OCI-LY3 (cell line): Measurements from ENCODE around the gene MYO3A.

Experiments used
- H2AFZ ChIP-seq: fragments of 200-600, 300-600 bp; shearing (Covaris generic); 2 replicates; pipeline ENCODE4 v1.6.0; 2014; ENCODE audit warnings: antibody characterized with exemption, low read depth, low read length
- H3K27ac ChIP-seq: fragments of 200-600, 300-600 bp; sonication (generic); 2 replicates; pipeline ENCODE4 v1.5.1; 2014; ENCODE audit warnings: mild to moderate bottlenecking, low read length, moderate library complexity, mixed read lengths
- H3K27me3 ChIP-seq: fragments of 200-600, 300-600 bp; sonication (generic); 2 replicates; pipeline ENCODE4 v1.6.1; 2014; ENCODE audit warnings: low read depth, low read length, mixed read lengths
- H3K36me3 ChIP-seq: fragments of 200-600, 300-600 bp; sonication (generic); replicated peaks from 2 replicates; pipeline ENCODE3; 2014; ENCODE audit warnings: low read depth, low read length, mixed read lengths
- H3K4me1 ChIP-seq: fragments of 300-600, 200-600 bp; sonication (generic); 2 replicates; pipeline ENCODE4 v1.6.1; 2014; ENCODE audit warnings: low read length, mixed read lengths
- H3K4me2 ChIP-seq: fragments of 200-600, 300-600 bp; sonication (generic); 2 replicates; pipeline ENCODE4 v1.6.1; 2014; ENCODE audit warnings: low read length, mixed read lengths
- H3K4me3 ChIP-seq: fragments of 300-600, 200-600 bp; sonication (generic); 2 replicates; pipeline ENCODE4 v1.5.1; 2014; ENCODE audit warnings: antibody characterized with exemption, mild to moderate bottlenecking, low read length, moderate library complexity
- H3K79me2 ChIP-seq: fragments of 300-600, 200-600 bp; shearing (Covaris generic); 2 replicates; pipeline ENCODE4 v1.6.1; 2014; ENCODE audit warnings: mild to moderate bottlenecking, low read length, mixed read lengths
- H3K9ac ChIP-seq: fragments of 300-600, 200-600 bp; shearing (Covaris generic); 2 replicates; pipeline ENCODE4 v1.6.0; 2014; ENCODE audit warnings: mild to moderate bottlenecking, low read length, moderate library complexity
- H3K9me3 ChIP-seq: fragments of 200-600, 300-600 bp; shearing (Covaris generic); 2 replicates; pipeline ENCODE4 v1.6.1; 2014; ENCODE audit warnings: low read length, mixed read lengths; ENCODE audit not compliant: insufficient read depth
- H4K20me1 ChIP-seq: fragments of 200-600, 300-600 bp; sonication (generic); 2 replicates; pipeline ENCODE4 v1.6.1; 2016; ENCODE audit warnings: low read length, mixed read lengths; ENCODE audit not compliant: insufficient read depth
- EZH2phosphoT487 ChIP-seq: fragments of 200-600 bp; shearing (Covaris generic); IDR thresholded peaks from 2 replicates; pipeline ENCODE4 v1.6.1; 2018; ENCODE audit warnings: antibody characterized with exemption, mixed run types, low read depth
- TF ChIP-seq, protein P1 (sequence below): fragments of 200-600, 300-600 bp; sonication (generic); IDR thresholded peaks from 2 replicates; pipeline ENCODE4 v1.5.1; 2014; ENCODE audit warnings: antibody characterized with exemption, low read length, low read depth

The MYO3A gene

GRCh38 chr10:26157734-26158133 is 223.7 kb downstream of the MYO3A start:
- no peak overlapping the region for H3K9ac ChIP-seq

DNA sequence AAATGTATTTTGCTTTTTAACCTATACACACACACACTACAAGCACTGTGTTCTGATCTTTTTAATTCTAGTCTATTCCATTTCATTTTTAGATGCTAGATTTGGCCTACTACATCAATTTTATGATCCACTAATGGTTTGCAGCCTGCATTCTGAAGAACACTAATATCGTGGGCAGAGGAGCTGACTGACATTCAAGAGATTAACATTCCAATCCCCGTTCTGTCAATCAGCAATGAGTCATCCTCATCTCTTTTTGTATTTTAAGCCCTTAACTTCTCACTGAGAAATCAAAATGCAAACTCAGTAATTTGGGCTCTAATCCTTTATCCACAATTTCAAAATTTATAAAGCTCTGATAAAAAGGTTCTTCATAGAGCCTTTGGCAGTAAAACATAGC is 235.4 kb downstream of the MYO3A start:
- Histone ChIP-seq H3K9ac (no peak overlapping the region), H3K27ac (no peak overlapping the region), H3K36me3 (no peaks in the 10 kb centered on the region), H3K4me3 (no peak overlapping the region), H3K4me2 (no peak overlapping the region), H3K79me2 (no peaks in the 10 kb centered on the region), H4K20me1 (no peaks in the 10 kb centered on the region), H2AFZ (no peak overlapping the region), H3K4me1 (no peaks in the 10 kb centered on the region), H3K9me3 (no peaks in the 10 kb centered on the region), H3K27me3 (no peaks in the 10 kb centered on the region)
- no peak for TF ChIP-seq EZH2phosphoT487
- TF ChIP-seq, protein P1, sequence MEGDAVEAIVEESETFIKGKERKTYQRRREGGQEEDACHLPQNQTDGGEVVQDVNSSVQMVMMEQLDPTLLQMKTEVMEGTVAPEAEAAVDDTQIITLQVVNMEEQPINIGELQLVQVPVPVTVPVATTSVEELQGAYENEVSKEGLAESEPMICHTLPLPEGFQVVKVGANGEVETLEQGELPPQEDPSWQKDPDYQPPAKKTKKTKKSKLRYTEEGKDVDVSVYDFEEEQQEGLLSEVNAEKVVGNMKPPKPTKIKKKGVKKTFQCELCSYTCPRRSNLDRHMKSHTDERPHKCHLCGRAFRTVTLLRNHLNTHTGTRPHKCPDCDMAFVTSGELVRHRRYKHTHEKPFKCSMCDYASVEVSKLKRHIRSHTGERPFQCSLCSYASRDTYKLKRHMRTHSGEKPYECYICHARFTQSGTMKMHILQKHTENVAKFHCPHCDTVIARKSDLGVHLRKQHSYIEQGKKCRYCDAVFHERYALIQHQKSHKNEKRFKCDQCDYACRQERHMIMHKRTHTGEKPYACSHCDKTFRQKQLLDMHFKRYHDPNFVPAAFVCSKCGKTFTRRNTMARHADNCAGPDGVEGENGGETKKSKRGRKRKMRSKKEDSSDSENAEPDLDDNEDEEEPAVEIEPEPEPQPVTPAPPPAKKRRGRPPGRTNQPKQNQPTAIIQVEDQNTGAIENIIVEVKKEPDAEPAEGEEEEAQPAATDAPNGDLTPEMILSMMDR = no peak

More at GRCh38 chr10:26157734-26158133, 223.7 kb downstream of the MYO3A start:
- no peak overlapping the region for H3K4me3 ChIP-seq
- TF ChIP-seq EZH2phosphoT487 = no peak
- TF ChIP-seq, protein P1 = peak; percentile 44
- no peak overlapping the region for H2AFZ ChIP-seq
- no peaks in the 10 kb centered on the region for H3K4me1 ChIP-seq
- H3K27me3 ChIP-seq = no peaks in the 10 kb centered on the region
- H3K79me2 ChIP-seq = no peaks in the 10 kb centered on the region
- H4K20me1 ChIP-seq = no peaks in the 10 kb centered on the region
- H3K4me2 ChIP-seq = no peak overlapping the region
- H3K9me3 ChIP-seq = no peaks in the 10 kb centered on the region
- no peak overlapping the region for H3K27ac ChIP-seq
- no peaks in the 10 kb centered on the region for H3K36me3 ChIP-seq

DNA sequence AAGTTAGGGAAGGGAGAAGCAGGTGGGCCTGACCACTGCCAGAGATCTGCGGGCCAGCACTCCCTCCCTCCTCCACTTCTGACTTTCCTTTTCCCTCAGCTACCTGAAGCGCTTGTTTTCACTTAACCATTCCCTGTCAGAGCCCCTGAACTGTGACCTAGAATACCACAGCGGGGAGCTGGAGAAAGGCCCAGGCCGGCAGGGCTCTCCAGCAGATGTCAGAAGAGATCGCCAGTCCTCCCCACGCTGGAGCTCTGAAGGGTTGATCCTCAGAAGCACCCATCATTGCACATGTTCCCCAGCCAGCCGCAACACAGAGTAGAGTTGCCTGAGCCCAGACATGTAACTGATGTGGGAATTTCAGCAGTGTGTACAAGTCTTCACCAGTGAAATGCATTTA is 238.1 kb downstream of the MYO3A start:
- H2AFZ ChIP-seq = no peak overlapping the region
- H3K4me1 ChIP-seq = no peaks in the 10 kb centered on the region
- no peak overlapping the region for H3K9ac ChIP-seq
- H3K27ac ChIP-seq = no peak overlapping the region
- H4K20me1 ChIP-seq = no peaks in the 10 kb centered on the region
- H3K79me2 ChIP-seq = no peaks in the 10 kb centered on the region
- H3K4me2 ChIP-seq = no peak overlapping the region
- H3K9me3 ChIP-seq = no peaks in the 10 kb centered on the region
- H3K27me3 ChIP-seq = no peaks in the 10 kb centered on the region
- TF ChIP-seq, protein P1 = no peak
- TF ChIP-seq EZH2phosphoT487 = no peak
- H3K36me3 ChIP-seq = no peaks in the 10 kb centered on the region
- H3K4me3 ChIP-seq = no peak overlapping the region

DNA sequence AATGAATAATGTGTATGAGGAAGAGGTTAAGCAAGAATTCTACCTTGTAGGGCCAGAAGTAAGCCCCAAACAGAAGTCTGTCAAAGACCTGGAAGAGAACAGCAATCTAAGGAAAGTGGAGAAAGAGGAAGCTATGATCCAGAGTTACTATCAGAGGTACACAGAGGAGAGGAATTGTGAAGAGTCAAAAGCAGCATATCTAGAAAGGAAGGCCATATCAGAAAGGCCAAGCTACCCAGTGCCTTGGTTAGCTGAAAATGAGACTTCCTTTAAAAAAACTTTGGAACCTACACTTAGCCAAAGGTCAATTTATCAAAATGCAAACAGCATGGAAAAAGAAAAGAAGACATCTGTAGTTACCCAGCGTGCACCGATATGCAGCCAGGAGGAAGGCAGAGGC is 239.8 kb downstream of the MYO3A start:
- no peak overlapping the region for H3K4me2 ChIP-seq
- no peak overlapping the region for H3K27ac ChIP-seq
- no peaks in the 10 kb centered on the region for H4K20me1 ChIP-seq
- H3K27me3 ChIP-seq = no peaks in the 10 kb centered on the region
- TF ChIP-seq, protein P1 = no peak
- TF ChIP-seq EZH2phosphoT487 = no peak
- no peak overlapping the region for H2AFZ ChIP-seq
- H3K79me2 ChIP-seq = no peaks in the 10 kb centered on the region
- H3K9me3 ChIP-seq = no peaks in the 10 kb centered on the region
- no peak overlapping the region for H3K9ac ChIP-seq
- no peaks in the 10 kb centered on the region for H3K4me1 ChIP-seq
- H3K36me3 ChIP-seq = no peaks in the 10 kb centered on the region
- H3K4me3 ChIP-seq = no peak overlapping the region
